Lower leg skin (tissue), 3 donors: ENCODE data around the gene SORBS2.

Experiments used
- POLR2A ChIP-seq, 2 donors: fragments of 450-650 bp; IDR thresholded peaks; one replicate each; pipeline ENCODE4 v1.6.1; 2016 to 2017; ENCODE audit warnings: antibody characterized with exemption in 2 of 2, mild to moderate bottlenecking in 1 of 2, moderate library complexity in 1 of 2
- TF ChIP-seq, protein P1 (sequence below), 3 donors: fragments of 450-650 bp; IDR thresholded peaks; one replicate each; pipeline ENCODE4 v1.5.1; 2016; ENCODE audit warnings: antibody characterized with exemption in 3 of 3, mild to moderate bottlenecking in 3 of 3, moderate library complexity in 2 of 3

DNA sequence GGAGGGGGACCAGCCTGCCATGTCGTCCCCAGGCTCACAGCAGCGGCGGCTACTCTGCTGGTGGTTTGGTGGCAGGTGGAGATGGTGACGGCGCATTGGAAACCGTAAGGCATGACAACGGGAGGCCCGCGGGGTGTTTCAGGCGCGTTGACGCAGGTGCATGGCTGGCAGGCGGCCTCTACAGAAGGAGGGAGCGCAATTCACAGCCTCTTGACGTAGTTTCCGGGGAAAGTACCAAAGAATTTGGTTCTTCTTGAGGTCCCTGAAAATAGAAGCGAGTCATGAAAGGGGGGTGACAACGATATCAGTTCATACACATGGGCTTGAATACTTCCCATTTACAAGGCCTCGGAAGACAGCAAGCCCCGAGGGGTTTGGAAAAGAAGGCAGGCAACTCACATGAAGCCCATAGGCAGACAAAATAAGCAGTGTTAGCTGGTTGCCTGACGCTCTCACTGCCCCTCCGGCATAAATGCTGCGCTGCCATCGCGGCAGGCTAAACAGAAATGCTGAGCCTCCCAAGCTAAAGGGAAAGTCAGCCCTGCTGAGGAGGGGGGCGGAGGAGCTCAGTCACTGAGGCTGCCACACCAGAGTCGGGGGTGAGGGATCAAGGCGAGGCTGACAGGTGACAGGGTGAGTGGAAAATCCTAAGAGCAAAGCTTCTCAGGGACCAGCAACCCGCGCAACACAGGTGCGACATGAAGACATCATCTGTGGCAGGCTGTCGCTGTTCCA is 224.4 kb downstream of the SORBS2 start:
- TF ChIP-seq POLR2A (IDR thresholded peaks at IDR 0.05): no peak
- TF ChIP-seq, protein P1, sequence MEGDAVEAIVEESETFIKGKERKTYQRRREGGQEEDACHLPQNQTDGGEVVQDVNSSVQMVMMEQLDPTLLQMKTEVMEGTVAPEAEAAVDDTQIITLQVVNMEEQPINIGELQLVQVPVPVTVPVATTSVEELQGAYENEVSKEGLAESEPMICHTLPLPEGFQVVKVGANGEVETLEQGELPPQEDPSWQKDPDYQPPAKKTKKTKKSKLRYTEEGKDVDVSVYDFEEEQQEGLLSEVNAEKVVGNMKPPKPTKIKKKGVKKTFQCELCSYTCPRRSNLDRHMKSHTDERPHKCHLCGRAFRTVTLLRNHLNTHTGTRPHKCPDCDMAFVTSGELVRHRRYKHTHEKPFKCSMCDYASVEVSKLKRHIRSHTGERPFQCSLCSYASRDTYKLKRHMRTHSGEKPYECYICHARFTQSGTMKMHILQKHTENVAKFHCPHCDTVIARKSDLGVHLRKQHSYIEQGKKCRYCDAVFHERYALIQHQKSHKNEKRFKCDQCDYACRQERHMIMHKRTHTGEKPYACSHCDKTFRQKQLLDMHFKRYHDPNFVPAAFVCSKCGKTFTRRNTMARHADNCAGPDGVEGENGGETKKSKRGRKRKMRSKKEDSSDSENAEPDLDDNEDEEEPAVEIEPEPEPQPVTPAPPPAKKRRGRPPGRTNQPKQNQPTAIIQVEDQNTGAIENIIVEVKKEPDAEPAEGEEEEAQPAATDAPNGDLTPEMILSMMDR (IDR thresholded peaks at IDR 0.05): no peak
